Lower lobe of right lung (tissue), 2 donors: ENCODE measurements around the gene SYT1. TPM values are rescaled to one million over a fixed set of nuclear protein-coding genes. Genes with fewer than 3 reads are reported as not detected.

Experiments
- ATAC-seq, 2 donors: fragments of 200-7000 bp; cut with Tn5 transposase; one replicate each; pipeline ENCODE4 v1.9.1; 2020 to 2022; ENCODE audit warnings: mild to moderate bottlenecking in 2 of 2, moderate library complexity in 2 of 2
- DNase-seq: peaks from one replicate; pipeline ENCODE4 v3.0.0-alpha.2; 2020
- H3K27ac ChIP-seq: fragments of 200-600 bp; one replicate; pipeline ENCODE4 v1.8.0; 2022
- H3K27me3 ChIP-seq: fragments of 200-600 bp; one replicate; pipeline ENCODE4 v1.8.0; 2022; ENCODE audit warnings: low read depth
- H3K36me3 ChIP-seq: fragments of 200-600 bp; one replicate; pipeline ENCODE4 v1.8.0; 2022; ENCODE audit warnings: mild to moderate bottlenecking
- H3K4me1 ChIP-seq: fragments of 200-600 bp; one replicate; pipeline ENCODE4 v1.8.0; 2022
- H3K4me3 ChIP-seq: fragments of 200-600 bp; one replicate; pipeline ENCODE4 v1.8.0; 2022; ENCODE audit warnings: mild to moderate bottlenecking
- H3K9me3 ChIP-seq: fragments of 200-600 bp; one replicate; pipeline ENCODE4 v1.8.0; 2022
- intact Hi-C: fragments of 100-400 bp; cut with DNase I; formaldehyde crosslinking; loops from one replicate; pipeline ENCODE4 v1.11.0; 2022
- total RNA-seq: library from RNA; stranded (reverse); fragmentation: NEBNext Ultra II Directional; extraction: Animal tissue kit (Norgen Biotek cat#: 25700); gene quantifications from one replicate; pipeline ENCODE4 v1.2.1, GENCODE V29; 2021
- TF ChIP-seq, protein P1 (sequence below): fragments of 200-600 bp; IDR thresholded peaks from one replicate; pipeline ENCODE4 v1.8.0; 2022; ENCODE audit warnings: antibody characterized with exemption, mild to moderate bottlenecking
- donor health status: DM: no; HTN: yes; CAD: no; lungs with severe emphysema.

The SYT1 gene
- total RNA-seq, 1 donor from 2014 or later, result 0.95 TPM

DNA sequence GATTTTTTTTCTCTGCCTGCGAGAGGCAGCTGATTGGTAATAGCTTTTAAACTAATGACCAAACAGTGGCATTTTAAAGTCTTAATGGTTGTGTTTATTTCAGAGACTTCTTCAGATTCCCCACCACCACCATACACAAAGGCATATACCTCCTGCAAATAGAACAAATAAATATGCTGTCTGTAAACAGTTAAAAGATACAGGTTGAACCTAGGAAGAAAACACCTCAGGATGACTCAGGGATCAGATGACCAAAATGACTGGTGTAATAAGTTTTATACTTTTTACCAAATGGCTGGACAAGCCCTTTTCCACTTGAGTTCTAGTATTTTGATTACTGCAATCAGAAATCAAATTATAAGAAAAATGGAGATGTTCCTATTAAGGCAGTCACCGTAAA, 462.1 kb downstream of the SYT1 start:
- Histone ChIP-seq H3K27ac (no peak overlapping the region), H3K27me3 (no peaks in the 10 kb centered on the region), H3K4me1 (no peaks in the 10 kb centered on the region), H3K4me3 (no peak overlapping the region), H3K36me3 (no peaks in the 10 kb centered on the region), H3K9me3 (no peaks in the 10 kb centered on the region)
- no peak for ATAC-seq
- DNase-seq, result no peak
- intact Hi-C loops, result no loop called here
- TF ChIP-seq, protein P1, sequence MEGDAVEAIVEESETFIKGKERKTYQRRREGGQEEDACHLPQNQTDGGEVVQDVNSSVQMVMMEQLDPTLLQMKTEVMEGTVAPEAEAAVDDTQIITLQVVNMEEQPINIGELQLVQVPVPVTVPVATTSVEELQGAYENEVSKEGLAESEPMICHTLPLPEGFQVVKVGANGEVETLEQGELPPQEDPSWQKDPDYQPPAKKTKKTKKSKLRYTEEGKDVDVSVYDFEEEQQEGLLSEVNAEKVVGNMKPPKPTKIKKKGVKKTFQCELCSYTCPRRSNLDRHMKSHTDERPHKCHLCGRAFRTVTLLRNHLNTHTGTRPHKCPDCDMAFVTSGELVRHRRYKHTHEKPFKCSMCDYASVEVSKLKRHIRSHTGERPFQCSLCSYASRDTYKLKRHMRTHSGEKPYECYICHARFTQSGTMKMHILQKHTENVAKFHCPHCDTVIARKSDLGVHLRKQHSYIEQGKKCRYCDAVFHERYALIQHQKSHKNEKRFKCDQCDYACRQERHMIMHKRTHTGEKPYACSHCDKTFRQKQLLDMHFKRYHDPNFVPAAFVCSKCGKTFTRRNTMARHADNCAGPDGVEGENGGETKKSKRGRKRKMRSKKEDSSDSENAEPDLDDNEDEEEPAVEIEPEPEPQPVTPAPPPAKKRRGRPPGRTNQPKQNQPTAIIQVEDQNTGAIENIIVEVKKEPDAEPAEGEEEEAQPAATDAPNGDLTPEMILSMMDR, result no peak

DNA sequence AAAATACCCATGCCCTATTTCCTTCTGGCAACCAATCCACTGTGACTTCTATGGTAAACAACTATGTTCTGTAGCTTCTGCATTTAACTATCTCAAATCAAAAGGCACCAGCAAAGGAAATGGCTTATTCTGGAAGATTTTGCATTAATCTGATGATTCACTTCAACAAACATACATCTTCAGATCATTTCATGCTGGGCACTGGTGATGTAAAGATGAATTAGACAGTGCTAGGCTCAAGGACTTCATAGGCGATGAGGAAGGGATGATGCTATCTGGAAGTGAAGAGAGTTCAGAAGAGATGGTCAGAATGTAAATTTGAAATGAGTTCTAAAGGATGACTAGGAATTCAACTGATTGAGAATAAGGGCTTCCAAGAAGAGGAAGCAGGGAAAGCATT, 462.9 kb downstream of the SYT1 start:
- TF ChIP-seq, protein P1, result no peak
- Histone ChIP-seq H3K9me3 (no peaks in the 10 kb centered on the region), H3K36me3 (no peaks in the 10 kb centered on the region), H3K4me1 (no peaks in the 10 kb centered on the region), H3K27me3 (no peaks in the 10 kb centered on the region), H3K4me3 (no peak overlapping the region), H3K27ac (no peak overlapping the region)
- ATAC-seq, result no peak
- intact Hi-C loops, result no loop called here
- DNase-seq, result no peak

DNA sequence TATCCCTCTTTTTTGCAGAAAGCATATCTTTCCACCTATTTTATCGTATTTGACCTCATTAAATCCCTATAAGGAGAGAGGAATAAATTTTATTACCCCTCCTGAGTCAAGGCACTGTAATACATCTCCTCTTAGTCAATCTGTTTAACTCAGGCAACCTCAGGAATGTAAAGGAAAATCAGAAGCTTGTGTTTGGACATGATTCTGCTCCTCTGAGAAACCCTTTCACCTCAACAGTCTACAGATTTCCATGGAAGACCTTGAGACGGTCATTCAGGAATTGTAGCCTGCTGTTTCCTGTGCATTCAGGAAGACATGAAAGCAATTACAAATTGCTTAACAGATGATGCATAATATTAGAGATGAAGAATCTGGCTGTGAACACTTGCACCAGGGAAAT, 465.4 kb downstream of the SYT1 start:
- Histone ChIP-seq H3K4me3 (no peak overlapping the region), H3K4me1 (no peaks in the 10 kb centered on the region), H3K36me3 (no peaks in the 10 kb centered on the region), H3K27me3 (no peaks in the 10 kb centered on the region), H3K9me3 (no peaks in the 10 kb centered on the region), H3K27ac (no peak overlapping the region)
- intact Hi-C loops, result no loop called here
- ATAC-seq (no peak), DNase-seq (no peak)
- TF ChIP-seq, protein P1, result no peak

DNA sequence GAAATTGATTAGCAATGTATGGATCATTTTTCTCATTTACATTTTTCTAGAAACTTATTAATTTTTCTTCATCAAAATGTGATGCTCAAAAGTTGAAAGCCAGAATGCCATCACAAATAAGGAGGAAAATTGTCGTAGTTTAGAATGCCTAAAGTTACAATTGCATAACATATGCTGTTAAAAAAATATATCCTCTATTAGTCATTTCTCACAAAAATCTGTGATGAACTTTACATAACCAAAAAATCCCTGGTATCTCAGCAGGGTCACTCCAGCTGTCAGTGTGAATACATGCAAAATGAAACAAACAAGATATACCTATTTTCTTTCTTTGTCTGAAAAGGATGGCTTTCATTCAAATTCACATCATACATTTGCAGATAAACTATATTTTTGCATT, 467.3 kb downstream of the SYT1 start:
- DNase-seq, result no peak
- intact Hi-C loops, result no loop called here
- no peak overlapping the region for H3K27ac ChIP-seq
- no peak for ATAC-seq
- no peak overlapping the region for H3K4me3 ChIP-seq
- no peaks in the 10 kb centered on the region for H3K36me3 ChIP-seq
- H3K27me3 ChIP-seq, result no peaks in the 10 kb centered on the region
- H3K9me3 ChIP-seq, result no peaks in the 10 kb centered on the region
- H3K4me1 ChIP-seq, result no peaks in the 10 kb centered on the region
- TF ChIP-seq, protein P1, result no peak

DNA sequence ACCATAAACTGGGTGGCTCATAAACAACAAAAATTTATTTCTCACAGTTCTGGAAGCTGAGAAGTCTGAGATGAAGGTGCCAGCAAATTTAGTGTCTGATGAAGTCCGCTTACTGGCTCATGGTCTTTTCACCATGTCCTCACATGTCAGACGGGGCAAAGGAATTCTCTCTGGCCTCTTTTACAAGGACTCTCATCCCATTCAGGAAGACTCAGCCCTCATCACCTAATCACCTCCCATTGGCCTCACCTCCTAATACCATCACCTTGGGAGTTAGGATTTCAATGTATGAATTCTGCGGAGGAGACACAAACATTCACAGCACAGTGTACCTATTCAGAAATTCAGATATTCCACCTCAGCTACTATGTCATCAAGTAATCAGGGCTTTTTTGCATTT, 468.6 kb downstream of the SYT1 start:
- Histone ChIP-seq H3K27me3 (no peaks in the 10 kb centered on the region), H3K4me1 (no peaks in the 10 kb centered on the region), H3K27ac (no peak overlapping the region), H3K36me3 (no peaks in the 10 kb centered on the region), H3K9me3 (no peaks in the 10 kb centered on the region), H3K4me3 (no peak overlapping the region)
- ATAC-seq, result no peak
- TF ChIP-seq, protein P1, result no peak
- no peak for DNase-seq
- intact Hi-C loops, result no loop called here
